ENCODE data around the gene RRP36. TPM values are rescaled to one million over a fixed set of nuclear protein-coding genes. Genes with fewer than 3 reads are reported as not detected.

RRP36 gene
- polyA plus RNA-seq, 1 of the 3 experiments (the other 2 are of a cell fraction), result 60.5 TPM

GRCh38 chr6:43020052-43020705 lies 1.2 kb upstream of the RRP36 start:
- no peak overlapping the region for H3K4me3 ChIP-seq (ENCODE audit: low read depth in 2 of 2, low read length in 1 of 2)
- H3K9me3 ChIP-seq, result no peaks in the 10 kb centered on the region
- no peak overlapping the region for H3K9ac ChIP-seq
- no peak overlapping the region for H3K27ac ChIP-seq (ENCODE audit: low read depth in 2 of 2, low read length in 1 of 2)
- TF ChIP-seq EP300 (IDR thresholded peaks at IDR 0.05; ENCODE audit: borderline replicate concordance in 1 of 2, low read depth in 1 of 2, low read length in 1 of 2) (no peak), RCOR1 (IDR thresholded peaks at IDR 0.05; ENCODE audit: low read length) (no peak), RFX5 (IDR thresholded peaks at IDR 0.05; ENCODE audit: low read length) (no peak), JUND (IDR thresholded peaks at IDR 0.05) (no peak), ELF1 (IDR thresholded peaks at IDR 0.05) (no peak), POLR2AphosphoS5 (IDR thresholded peaks at IDR 0.05; ENCODE audit: low read depth, low read length) (no peak), NRF1 (IDR thresholded peaks at IDR 0.05; ENCODE audit: low read depth, low read length) (no peak), RXRA (IDR thresholded peaks at IDR 0.05; ENCODE audit: borderline replicate concordance, low read depth) (no peak), GATA2 (CRISPR knock-in tag; IDR thresholded peaks at IDR 0.05) (no peak), YY1 (IDR thresholded peaks at IDR 0.05; ENCODE audit: low read depth) (no peak), TCF12 (IDR thresholded peaks at IDR 0.05) (no peak)
- TF ChIP-seq, protein P1, sequence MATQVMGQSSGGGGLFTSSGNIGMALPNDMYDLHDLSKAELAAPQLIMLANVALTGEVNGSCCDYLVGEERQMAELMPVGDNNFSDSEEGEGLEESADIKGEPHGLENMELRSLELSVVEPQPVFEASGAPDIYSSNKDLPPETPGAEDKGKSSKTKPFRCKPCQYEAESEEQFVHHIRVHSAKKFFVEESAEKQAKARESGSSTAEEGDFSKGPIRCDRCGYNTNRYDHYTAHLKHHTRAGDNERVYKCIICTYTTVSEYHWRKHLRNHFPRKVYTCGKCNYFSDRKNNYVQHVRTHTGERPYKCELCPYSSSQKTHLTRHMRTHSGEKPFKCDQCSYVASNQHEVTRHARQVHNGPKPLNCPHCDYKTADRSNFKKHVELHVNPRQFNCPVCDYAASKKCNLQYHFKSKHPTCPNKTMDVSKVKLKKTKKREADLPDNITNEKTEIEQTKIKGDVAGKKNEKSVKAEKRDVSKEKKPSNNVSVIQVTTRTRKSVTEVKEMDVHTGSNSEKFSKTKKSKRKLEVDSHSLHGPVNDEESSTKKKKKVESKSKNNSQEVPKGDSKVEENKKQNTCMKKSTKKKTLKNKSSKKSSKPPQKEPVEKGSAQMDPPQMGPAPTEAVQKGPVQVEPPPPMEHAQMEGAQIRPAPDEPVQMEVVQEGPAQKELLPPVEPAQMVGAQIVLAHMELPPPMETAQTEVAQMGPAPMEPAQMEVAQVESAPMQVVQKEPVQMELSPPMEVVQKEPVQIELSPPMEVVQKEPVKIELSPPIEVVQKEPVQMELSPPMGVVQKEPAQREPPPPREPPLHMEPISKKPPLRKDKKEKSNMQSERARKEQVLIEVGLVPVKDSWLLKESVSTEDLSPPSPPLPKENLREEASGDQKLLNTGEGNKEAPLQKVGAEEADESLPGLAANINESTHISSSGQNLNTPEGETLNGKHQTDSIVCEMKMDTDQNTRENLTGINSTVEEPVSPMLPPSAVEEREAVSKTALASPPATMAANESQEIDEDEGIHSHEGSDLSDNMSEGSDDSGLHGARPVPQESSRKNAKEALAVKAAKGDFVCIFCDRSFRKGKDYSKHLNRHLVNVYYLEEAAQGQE (IDR thresholded peaks at IDR 0.05; ENCODE audit: low read depth, low read length), result no peak
- peaks cover 22% of the 10 kb centered on the region for H4K20me1 ChIP-seq (ENCODE audit: insufficient read depth)
- WGBS (ENCODE audit: low lambda C conversion rate), result 97% methylated on average over 3 of the region's 3 CpGs
- no peak overlapping the region for H2AFZ ChIP-seq (ENCODE audit: low read depth)
- ChIA-PET POLR2A (interaction anchor here (0.9 to 1.8 kb wide), 4 partner anchors 13 to 35 kb away, joined by 3 to 8 read pairs (median 4); partner anchors contain the start of gene CUL7), CTCF (interaction anchor here (0.5 to 1.8 kb wide), 4 partner anchors 105 to 154 kb away, joined by 3 to 8 read pairs (median 3); no protein-coding TSS in a partner anchor)
- H3F3A ChIP-seq (replicated peaks; ENCODE audit: insufficient read depth), result peaks cover 35% of the 10 kb centered on the region
- peaks cover 42 to 49% of the 10 kb centered on the region in 2 experiments for H3K36me3 ChIP-seq (replicated peaks in 1 of 2; ENCODE audit: control insufficient read depth in 1 of 2, insufficient read depth in 2 of 2, low read length in 1 of 2)
- H3K4me1 ChIP-seq (ENCODE audit: control insufficient read depth in 1 of 2, insufficient read depth in 2 of 2, low read depth in 1 of 2, low read length in 1 of 2), result peaks cover 12 to 33% of the 10 kb centered on the region in 2 experiments; a peak in 3 of 4 replicates
- no peak overlapping the region for H3K4me2 ChIP-seq
- peaks cover 74% of the 10 kb centered on the region for H3K79me2 ChIP-seq (ENCODE audit: insufficient read depth)
- DNase-seq, result no peak
- no peaks in the 10 kb centered on the region for H3K27me3 ChIP-seq (ENCODE audit: insufficient read depth)
- H3K9me2 ChIP-seq, result no peaks in the 10 kb centered on the region

DNA sequence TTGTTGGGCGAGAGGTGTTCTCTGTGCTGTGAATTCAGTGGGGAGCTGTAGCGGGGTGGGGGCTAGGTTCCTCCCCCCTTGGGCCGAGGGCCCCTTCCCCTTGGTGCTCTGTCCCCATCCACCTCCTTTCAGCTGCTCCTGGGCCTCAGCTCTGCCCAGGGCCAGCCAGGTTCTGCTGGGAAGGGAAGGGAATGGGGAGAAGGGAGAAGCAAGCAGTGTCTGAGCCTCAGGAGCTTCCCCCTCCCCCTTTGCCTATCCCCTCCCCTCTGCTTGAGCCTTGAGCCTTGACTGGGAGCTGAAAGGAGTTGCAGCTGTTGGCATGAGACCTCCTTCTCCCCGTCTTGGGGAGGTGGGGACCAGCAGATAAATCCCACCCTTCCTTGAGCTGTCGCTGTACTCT lies 576 bp upstream of the RRP36 start:
- H2AFZ ChIP-seq (ENCODE audit: low read depth), result peak overlapping the region; percentile 88
- peak; percentile 48 for DNase-seq
- H3K4me2 ChIP-seq, result peak overlapping the region; percentile 73; the same call in 1 of the 2 replicates
- peak overlapping the region; percentile 83 to 95; a peak in 3 of 4 replicates for H3K4me3 ChIP-seq (ENCODE audit: low read depth in 2 of 2, low read length in 1 of 2)
- peaks cover 49 to 50% of the 10 kb centered on the region in 2 experiments for H3K36me3 ChIP-seq (replicated peaks in 1 of 2; ENCODE audit: control insufficient read depth in 1 of 2, insufficient read depth in 2 of 2, low read length in 1 of 2)
- ChIA-PET POLR2A (interaction anchor here (0.8 to 1.8 kb wide), 8 partner anchors 11 to 150 kb away, joined by 3 to 8 read pairs (median 4); partner anchors contain the start of genes CUL7, KLC4, MRPL2 and SRF), CTCF (interaction anchor here (0.7 to 1.8 kb wide), 5 partner anchors 120 to 208 kb away, joined by 3 to 8 read pairs (median 4); partner anchors contain the start of gene DNPH1)
- H3K27me3 ChIP-seq (ENCODE audit: insufficient read depth), result no peaks in the 10 kb centered on the region
- H3K9ac ChIP-seq, result peak overlapping the region; percentile 76; the same call in 1 of the 2 replicates
- peak overlapping the region; percentile 78 to 90 for H3K27ac ChIP-seq (ENCODE audit: low read depth in 2 of 2, low read length in 1 of 2)
- WGBS (ENCODE audit: low lambda C conversion rate), result 61% methylated on average over 5 of the region's 5 CpGs
- peaks cover 12 to 30% of the 10 kb centered on the region in 2 experiments; a peak in 3 of 4 replicates for H3K4me1 ChIP-seq (ENCODE audit: control insufficient read depth in 1 of 2, insufficient read depth in 2 of 2, low read depth in 1 of 2, low read length in 1 of 2)
- H3K79me2 ChIP-seq (ENCODE audit: insufficient read depth), result peaks cover 69% of the 10 kb centered on the region
- no peaks in the 10 kb centered on the region for H3K9me3 ChIP-seq
- peaks cover 22% of the 10 kb centered on the region for H4K20me1 ChIP-seq (ENCODE audit: insufficient read depth)
- no peaks in the 10 kb centered on the region for H3K9me2 ChIP-seq
- peaks cover 41% of the 10 kb centered on the region for H3F3A ChIP-seq (replicated peaks; ENCODE audit: insufficient read depth)
- TF ChIP-seq SMC3 (IDR thresholded peaks at IDR 0.05; ENCODE audit: low read depth, low read length), result no peak
- TF ChIP-seq, protein P1 (IDR thresholded peaks at IDR 0.05; ENCODE audit: low read depth, low read length), result no peak

Measured in SK-N-SH (cell line).